Sigmoid colon (tissue), 7 donors: ENCODE measurements around the gene HINT2. TPM values are rescaled to one million over a fixed set of nuclear protein-coding genes. Genes with fewer than 3 reads are reported as not detected.

ENCODE experiments used
- DNase-seq: peaks from one replicate; pipeline ENCODE4 v3.0.0-alpha.2; 2019
- H3K27ac ChIP-seq, 4 donors: fragments of 200-600 bp; sonication (generic); one replicate each; pipeline ENCODE4 v1.5.1; 2016 to 2019; ENCODE audit warnings: mild to moderate bottlenecking in 1 of 4
- H3K27me3 ChIP-seq, 3 donors: fragments of 200-600 bp; sonication (generic); one replicate each; pipeline ENCODE4 v1.5.1; 2019; ENCODE audit warnings: mild to moderate bottlenecking in 1 of 3
- H3K36me3 ChIP-seq, 4 donors: fragments of 200-600 bp; sonication (generic); one replicate each; pipeline ENCODE4 v1.5.1; 2016 to 2019
- H3K4me1 ChIP-seq, 4 donors: fragments of 200-600 bp; sonication (generic); one replicate each; pipeline ENCODE4 v1.5.1; 2017 to 2019
- H3K4me3 ChIP-seq, 4 donors: fragments of 200-600 bp; sonication (generic); one replicate each; pipeline ENCODE4 v1.5.1; 2017 to 2019; ENCODE audit warnings: mild to moderate bottlenecking in 2 of 4, moderate library complexity in 1 of 4
- H3K9me3 ChIP-seq, 4 donors: fragments of 200-600 bp in 3 of 4; sonication (generic) in 3 of 4; one replicate each; pipeline versions ENCODE4 v1.5.1 to v1.6.1; 2013 to 2019
- EP300 ChIP-seq, 4 donors: sonication (generic); formaldehyde crosslinking; IDR thresholded peaks; one replicate each; pipeline ENCODE4 v1.6.1; 2017; ENCODE audit warnings: antibody characterized with exemption in 4 of 4
- POLR2A ChIP-seq, 2 donors: fragments of 450-650 bp; IDR thresholded peaks; one replicate each; pipeline ENCODE4 v1.6.1; 2016; ENCODE audit warnings: antibody characterized with exemption in 2 of 2, mild to moderate bottlenecking in 2 of 2, moderate library complexity in 2 of 2
- POLR2AphosphoS5 ChIP-seq, 4 donors: sonication (generic); formaldehyde crosslinking; IDR thresholded peaks; one replicate each; pipeline ENCODE4 v1.6.1; 2017; ENCODE audit warnings: antibody characterized with exemption in 4 of 4
- WGBS, 2 donors: extraction: QIAGEN DNeasy Blood & Tissue Kit; methylation state at CpG; one replicate each; pipeline ENCODE4 v1.1.7; 2013; 5-methylcytosine and 5-hydroxymethylcytosine counted together
- intact Hi-C: fragments of 100-400 bp; cut with DNase I; formaldehyde crosslinking; loops from one replicate; pipeline ENCODE4 v1.15.1; 2023
- polyA plus RNA-seq, 3 donors: library from polyadenylated mRNA; stranded (reverse); fragments of 200-250 nt; gene quantifications; one replicate each; pipeline ENCODE4 v1.2.3, GENCODE V29; 2013
- total RNA-seq, 4 donors: library from RNA; depleted of rRNA; stranded (reverse); fragments of >200 nt; gene quantifications; one replicate each; pipeline ENCODE4 v1.1.0, GENCODE V29; 2016
- TF ChIP-seq, protein P1 (sequence below), 4 experiments: fragments of 450-650 bp in 3 of 4; fragments of 200-600 bp in 1 of 4; IDR thresholded peaks; one replicate each; pipeline ENCODE4 v1.5.1; 2016 to 2019; ENCODE audit warnings: antibody characterized with exemption in 4 of 4, mild to moderate bottlenecking in 3 of 4, moderate library complexity in 2 of 4
- donor health status: healthy with polysubstance abuse.
- donor health status: Bipolar disorder and iron deficiency.
- donor health status: healthy.

The HINT2 gene
- total and polyA plus RNA-seq, 7 donors: 23.5 to 125 (median 42.8) TPM

DNA sequence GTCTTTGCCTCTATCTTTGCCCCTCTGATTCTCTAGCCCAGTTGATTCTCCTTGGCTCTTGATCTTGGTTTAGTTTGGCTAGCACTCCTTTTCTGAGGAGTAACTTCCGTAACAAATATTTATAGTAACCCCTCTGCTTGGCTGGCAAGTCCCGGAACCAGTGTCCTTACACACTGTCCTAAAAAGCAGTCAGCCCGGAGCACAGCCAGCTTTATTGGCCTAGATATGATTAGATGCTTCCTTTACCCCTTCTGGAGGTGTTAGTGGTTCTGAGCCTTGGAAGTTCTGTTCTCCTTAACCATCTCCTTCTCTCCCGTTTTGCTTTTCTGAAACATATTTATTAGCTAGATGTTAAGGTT is 43.8 kb downstream of the HINT2 start:
- Histone ChIP-seq H3K27ac (peak overlapping the region; percentile 36 to 59 (median 56)), H3K4me3 (no peak overlapping the region), H3K27me3 (no peaks in the 10 kb centered on the region), H3K4me1 (peaks cover 0 to 20% (median 15%) of the 10 kb centered on the region in 4 donors), H3K9me3 (no peaks in the 10 kb centered on the region), H3K36me3 (no peaks in the 10 kb centered on the region)
- no peak for TF ChIP-seq EP300 (IDR thresholded peaks at IDR 0.05)
- TF ChIP-seq, protein P1, sequence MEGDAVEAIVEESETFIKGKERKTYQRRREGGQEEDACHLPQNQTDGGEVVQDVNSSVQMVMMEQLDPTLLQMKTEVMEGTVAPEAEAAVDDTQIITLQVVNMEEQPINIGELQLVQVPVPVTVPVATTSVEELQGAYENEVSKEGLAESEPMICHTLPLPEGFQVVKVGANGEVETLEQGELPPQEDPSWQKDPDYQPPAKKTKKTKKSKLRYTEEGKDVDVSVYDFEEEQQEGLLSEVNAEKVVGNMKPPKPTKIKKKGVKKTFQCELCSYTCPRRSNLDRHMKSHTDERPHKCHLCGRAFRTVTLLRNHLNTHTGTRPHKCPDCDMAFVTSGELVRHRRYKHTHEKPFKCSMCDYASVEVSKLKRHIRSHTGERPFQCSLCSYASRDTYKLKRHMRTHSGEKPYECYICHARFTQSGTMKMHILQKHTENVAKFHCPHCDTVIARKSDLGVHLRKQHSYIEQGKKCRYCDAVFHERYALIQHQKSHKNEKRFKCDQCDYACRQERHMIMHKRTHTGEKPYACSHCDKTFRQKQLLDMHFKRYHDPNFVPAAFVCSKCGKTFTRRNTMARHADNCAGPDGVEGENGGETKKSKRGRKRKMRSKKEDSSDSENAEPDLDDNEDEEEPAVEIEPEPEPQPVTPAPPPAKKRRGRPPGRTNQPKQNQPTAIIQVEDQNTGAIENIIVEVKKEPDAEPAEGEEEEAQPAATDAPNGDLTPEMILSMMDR (IDR thresholded peaks at IDR 0.05): no peak
- TF ChIP-seq POLR2AphosphoS5 (IDR thresholded peaks at IDR 0.05): peak in 1 of 4 donors; percentile 26
- peak; percentile 81 for DNase-seq
- intact Hi-C loops: no loop called here
- 5 to 39% methylated on average over 4 of the region's 4 CpGs for WGBS, 2 donors

DNA sequence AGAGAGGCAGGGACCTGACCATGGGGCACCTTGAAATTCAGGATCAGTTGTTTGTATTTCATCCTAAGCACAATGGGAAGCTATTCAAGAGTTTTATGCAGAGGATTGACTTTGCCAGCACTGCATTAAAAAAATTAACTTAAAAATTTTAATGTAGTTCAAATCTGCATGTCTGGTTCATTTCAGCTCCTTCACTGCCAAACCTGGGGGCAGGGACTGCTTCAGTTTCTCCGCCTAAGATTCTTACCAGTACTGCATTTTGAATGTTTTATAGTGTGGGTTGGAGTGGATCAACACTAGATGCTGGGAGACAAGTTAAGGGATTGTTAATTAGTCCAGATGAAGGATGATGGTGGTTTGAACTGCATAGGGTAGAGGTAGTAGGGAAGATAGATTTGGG is 45.1 kb downstream of the HINT2 start:
- Histone ChIP-seq H3K4me1 (peaks cover 0 to 20% (median 15%) of the 10 kb centered on the region in 4 donors), H3K9me3 (no peaks in the 10 kb centered on the region), H3K36me3 (no peaks in the 10 kb centered on the region), H3K4me3 (no peak overlapping the region), H3K27me3 (no peaks in the 10 kb centered on the region), H3K27ac (no peak overlapping the region)
- intact Hi-C loops: no loop called here
- no peak for DNase-seq
- whole genome bisulfite sequencing, 2 donors: 91 to 93% methylated on average over 1 of the region's 1 CpG
- TF ChIP-seq EP300 (IDR thresholded peaks at IDR 0.05) (no peak), POLR2AphosphoS5 (IDR thresholded peaks at IDR 0.05) (no peak), POLR2A (IDR thresholded peaks at IDR 0.05) (no peak)
- TF ChIP-seq, protein P1 (IDR thresholded peaks at IDR 0.05): no peak

DNA sequence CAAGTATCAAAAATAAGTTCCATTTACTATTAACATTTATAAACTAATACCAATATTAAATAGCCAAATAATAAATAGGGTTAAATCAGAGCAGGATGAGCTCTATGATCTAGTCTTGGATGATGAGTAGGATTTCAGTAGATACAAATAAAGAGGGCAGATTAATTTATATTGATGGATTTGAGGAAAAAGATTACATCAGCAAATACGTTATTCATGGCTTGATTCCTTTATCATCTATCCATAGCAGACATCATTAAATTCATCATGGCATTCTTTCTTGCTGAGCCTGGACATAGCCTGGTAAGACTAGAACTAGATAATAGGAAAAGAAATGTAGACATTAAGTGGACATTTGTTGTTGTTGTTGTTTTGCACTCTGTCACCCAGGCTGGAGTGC is 47.4 kb downstream of the HINT2 start:
- no peak for TF ChIP-seq POLR2AphosphoS5 (IDR thresholded peaks at IDR 0.05)
- no peak for TF ChIP-seq EP300 (IDR thresholded peaks at IDR 0.05)
- no peak for TF ChIP-seq POLR2A (IDR thresholded peaks at IDR 0.05)
- H3K4me1 ChIP-seq: peaks cover 0 to 20% (median 15%) of the 10 kb centered on the region in 4 donors
- H3K4me3 ChIP-seq: no peak overlapping the region
- no peak for DNase-seq
- 90 to 93% methylated on average over 1 of the region's 1 CpG for WGBS, 2 donors
- H3K27ac ChIP-seq: no peak overlapping the region
- H3K27me3 ChIP-seq: no peaks in the 10 kb centered on the region
- intact Hi-C loops: no loop called here
- H3K9me3 ChIP-seq: no peaks in the 10 kb centered on the region
- H3K36me3 ChIP-seq: no peaks in the 10 kb centered on the region

DNA sequence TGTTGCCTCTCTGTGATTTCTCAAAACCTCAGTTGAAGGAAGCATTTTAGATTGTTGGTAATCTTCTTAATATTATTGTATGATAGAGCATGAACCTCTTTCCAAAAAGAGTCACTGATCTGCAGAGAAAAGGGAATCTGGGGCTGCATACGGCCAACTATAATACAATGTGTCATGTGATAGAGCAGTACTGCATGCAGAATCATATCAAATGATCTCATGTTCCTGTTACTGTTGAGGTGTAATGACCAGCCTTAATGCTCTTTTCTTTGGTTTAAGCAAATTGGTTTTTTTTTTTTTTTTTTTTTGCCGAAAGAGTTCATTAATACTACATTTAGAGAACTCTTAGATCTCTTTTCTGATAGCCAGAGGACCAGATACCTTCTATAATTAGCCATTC is 47.8 kb downstream of the HINT2 start:
- H3K27ac ChIP-seq: no peak overlapping the region
- no peaks in the 10 kb centered on the region for H3K36me3 ChIP-seq
- H3K4me3 ChIP-seq: no peak overlapping the region
- no peaks in the 10 kb centered on the region for H3K27me3 ChIP-seq
- intact Hi-C loops: no loop called here
- DNase-seq: no peak
- 83 to 88% methylated on average over 2 of the region's 2 CpGs for WGBS, 2 donors
- no peak for TF ChIP-seq EP300 (IDR thresholded peaks at IDR 0.05)
- TF ChIP-seq, protein P1 (IDR thresholded peaks at IDR 0.05): no peak
- no peak for TF ChIP-seq POLR2A (IDR thresholded peaks at IDR 0.05)
- TF ChIP-seq POLR2AphosphoS5 (IDR thresholded peaks at IDR 0.05): no peak
- peaks cover 0 to 19% (median 15%) of the 10 kb centered on the region in 4 donors for H3K4me1 ChIP-seq
- no peaks in the 10 kb centered on the region for H3K9me3 ChIP-seq

DNA sequence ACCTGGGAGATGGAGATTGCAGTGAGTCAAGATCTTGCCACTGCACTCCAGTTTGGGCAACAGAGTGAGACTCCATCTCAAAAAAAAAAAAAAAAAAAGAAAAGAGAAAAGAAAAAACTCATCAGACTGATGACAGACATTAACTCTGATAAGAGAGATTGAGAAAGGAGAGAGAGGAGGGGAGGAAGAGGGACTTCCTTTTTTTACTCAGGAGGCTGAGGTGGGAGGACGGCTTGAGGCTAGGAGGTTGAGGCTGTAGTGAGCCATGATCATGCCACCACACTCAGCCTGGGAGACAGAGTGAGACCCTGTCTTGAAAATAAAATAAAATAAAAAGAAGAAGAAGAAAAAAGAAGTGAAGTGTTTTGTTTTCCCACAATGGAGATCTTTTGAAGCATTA is 51.0 kb downstream of the HINT2 start:
- Histone ChIP-seq H3K4me1 (peaks cover 0 to 2% (median 0%) of the 10 kb centered on the region in 4 donors), H3K9me3 (no peaks in the 10 kb centered on the region), H3K27ac (no peak overlapping the region), H3K27me3 (no peaks in the 10 kb centered on the region), H3K36me3 (no peaks in the 10 kb centered on the region), H3K4me3 (no peak overlapping the region)
- intact Hi-C loops: no loop called here
- 97 to 98% methylated on average over 1 of the region's 1 CpG for WGBS, 2 donors
- DNase-seq: no peak
- no peak for TF ChIP-seq POLR2AphosphoS5 (IDR thresholded peaks at IDR 0.05)
- TF ChIP-seq, protein P1 (IDR thresholded peaks at IDR 0.05): no peak
- TF ChIP-seq POLR2A (IDR thresholded peaks at IDR 0.05): no peak
- no peak for TF ChIP-seq EP300 (IDR thresholded peaks at IDR 0.05)
